HG02970 (cell line): ENCODE data around the gene NFKB1.
"Not testable (repeated sequence)": the region's sequence is repeated elsewhere in the genome, so short reads cannot be mapped to it uniquely, and the experiment has no call there.

Source experiments
- ATAC-seq: cut with Tn5 transposase; IDR thresholded peaks from one replicate; pipeline ENCODE4 v1.9.1; 2021; ENCODE audit warnings: mild to moderate bottlenecking, moderate library complexity, moderate number of reproducible peaks; ENCODE audit not compliant: unreplicated experiment, low FRiP score

The NFKB1 gene

GRCh38 chr4:102619776-102620631, 118.8 kb downstream of the NFKB1 start:
- ATAC-seq: not testable (repeated sequence)

GRCh38 chr4:102620697-102621497, 119.7 kb downstream of the NFKB1 start:
- ATAC-seq: no peak

GRCh38 chr4:102623622-102624021, 122.5 kb downstream of the NFKB1 start:
- ATAC-seq: no peak

DNA sequence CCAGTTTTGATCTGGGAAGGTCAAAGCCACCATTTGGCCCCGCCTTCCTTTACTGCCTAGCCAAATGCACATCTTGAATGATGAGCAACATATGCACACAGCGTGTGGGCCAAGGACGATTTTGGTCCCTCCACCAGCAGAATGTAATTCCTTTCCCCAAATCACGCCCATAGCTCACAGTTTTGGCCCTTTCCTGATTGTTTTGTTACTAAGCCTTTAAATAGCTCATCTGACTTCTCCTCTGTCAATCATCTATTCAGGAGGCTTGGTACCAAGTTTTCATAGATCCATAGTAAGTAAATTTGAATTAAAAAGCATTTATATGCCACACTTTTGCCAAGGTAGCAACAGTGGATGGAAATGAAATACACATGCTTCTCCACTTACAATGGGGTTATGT, 123.3 kb downstream of the NFKB1 start:
- no peak for ATAC-seq

GRCh38 chr4:102625232-102625930, 124.2 kb downstream of the NFKB1 start:
- ATAC-seq: peak; percentile 73

- no peak for ATAC-seq
Measured at GRCh38 chr4:102627831-102628523, 126.8 kb downstream of the NFKB1 start.

DNA sequence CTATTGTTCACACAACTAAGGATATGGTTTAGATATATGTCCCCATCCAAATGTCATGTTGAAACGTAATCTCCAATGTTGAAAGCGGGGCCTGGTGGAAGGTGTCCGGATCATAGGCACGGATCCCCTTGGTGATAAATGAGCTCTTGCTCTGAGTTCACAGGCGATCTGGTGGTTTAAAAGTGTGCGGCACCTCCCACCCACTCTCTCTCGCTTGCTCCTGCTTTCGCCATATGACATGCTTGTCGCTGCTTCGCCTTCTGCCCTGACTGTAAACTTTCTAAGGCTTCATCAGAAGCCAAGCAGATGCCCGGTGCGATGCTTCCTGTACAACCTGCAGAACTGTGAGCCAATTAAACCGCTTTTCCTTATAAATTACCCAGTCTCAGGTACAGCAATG, 128.5 kb downstream of the NFKB1 start:
- no peak for ATAC-seq

DNA sequence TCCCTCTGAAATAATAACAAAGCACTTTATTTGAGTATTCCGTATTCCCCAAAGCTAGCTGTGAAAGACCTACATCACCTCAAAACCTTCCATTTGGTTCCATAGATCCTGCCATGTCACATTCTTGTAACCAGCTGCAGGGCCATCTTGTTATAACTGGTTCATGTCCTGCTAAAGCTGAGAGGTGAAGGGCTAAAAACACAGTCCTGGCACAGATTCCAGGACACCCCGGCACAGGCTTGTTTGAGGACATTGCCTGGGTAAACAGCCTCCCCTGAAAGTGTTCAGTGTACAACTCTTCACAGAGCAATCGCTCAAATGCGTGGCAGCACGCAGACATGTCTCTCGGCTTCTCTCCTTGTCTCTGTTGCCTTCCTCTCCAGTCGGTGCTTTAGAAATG, 130.5 kb downstream of the NFKB1 start:
- ATAC-seq: no peak

- no peak for ATAC-seq
Measured at GRCh38 chr4:102632241-102633065, 131.3 kb downstream of the NFKB1 start.

- ATAC-seq: no peak
Measured at GRCh38 chr4:102633100-102633499, 131.9 kb downstream of the NFKB1 start.

DNA sequence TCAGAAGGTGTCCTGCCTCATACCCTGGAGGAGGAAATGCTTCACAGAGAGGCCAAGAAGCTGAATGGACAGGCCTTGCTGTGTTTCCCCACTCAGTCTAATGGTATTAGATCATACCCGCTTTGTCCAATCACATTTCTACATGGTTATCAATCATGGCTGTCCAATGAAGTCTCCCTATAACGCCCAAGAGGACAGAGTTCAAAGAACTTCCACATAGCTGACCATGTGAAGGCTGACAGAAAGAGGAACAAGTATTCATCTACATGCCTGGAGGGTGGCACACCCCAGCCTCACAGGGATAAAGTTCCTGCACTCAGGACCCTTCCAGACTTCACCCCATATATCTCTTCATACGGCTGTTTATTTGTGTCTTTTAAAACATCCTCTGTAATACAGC, 136.2 kb downstream of the NFKB1 start:
- ATAC-seq: no peak

DNA sequence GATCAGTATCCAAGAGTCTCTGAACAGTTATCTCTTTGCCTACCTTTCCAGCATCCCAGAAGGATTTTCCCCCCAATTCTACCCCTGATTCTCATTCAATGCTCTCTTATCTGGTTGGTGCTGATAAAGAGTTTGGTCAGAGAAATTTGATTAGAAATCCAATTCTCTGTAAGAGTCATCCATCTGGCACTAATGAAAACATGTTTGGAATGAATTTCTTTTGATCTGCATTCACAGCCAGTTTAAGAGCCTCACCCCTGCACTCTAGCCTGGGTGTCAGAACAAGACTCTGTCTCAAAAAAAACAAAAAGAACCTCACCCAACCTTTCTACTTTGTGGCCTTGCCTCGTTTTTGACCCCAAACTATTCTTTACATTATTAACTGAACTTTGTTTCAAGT, 137.5 kb downstream of the NFKB1 start:
- no peak for ATAC-seq

DNA sequence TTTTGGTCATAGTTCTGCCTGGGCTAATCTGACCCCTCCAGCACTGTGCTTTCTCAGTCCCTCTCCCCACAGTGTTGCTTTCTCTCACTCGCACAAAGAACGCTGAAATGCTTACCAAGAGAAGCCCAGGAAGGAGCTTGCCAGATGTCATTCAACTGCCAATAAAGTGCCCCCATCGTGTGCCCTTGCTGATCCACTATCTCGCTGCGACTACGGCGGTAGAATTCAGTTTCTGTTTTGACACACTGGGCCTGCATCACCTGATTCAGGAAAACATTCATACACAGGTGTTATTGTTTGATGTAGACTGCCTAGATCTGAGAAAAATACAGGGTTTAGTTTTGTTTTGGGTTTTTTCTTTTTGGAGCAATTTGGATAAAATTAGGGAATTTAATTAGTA, 138.4 kb downstream of the NFKB1 start:
- ATAC-seq: no peak

GRCh38 chr4:102640669-102641068, 139.5 kb downstream of the NFKB1 start:
- ATAC-seq: no peak

DNA sequence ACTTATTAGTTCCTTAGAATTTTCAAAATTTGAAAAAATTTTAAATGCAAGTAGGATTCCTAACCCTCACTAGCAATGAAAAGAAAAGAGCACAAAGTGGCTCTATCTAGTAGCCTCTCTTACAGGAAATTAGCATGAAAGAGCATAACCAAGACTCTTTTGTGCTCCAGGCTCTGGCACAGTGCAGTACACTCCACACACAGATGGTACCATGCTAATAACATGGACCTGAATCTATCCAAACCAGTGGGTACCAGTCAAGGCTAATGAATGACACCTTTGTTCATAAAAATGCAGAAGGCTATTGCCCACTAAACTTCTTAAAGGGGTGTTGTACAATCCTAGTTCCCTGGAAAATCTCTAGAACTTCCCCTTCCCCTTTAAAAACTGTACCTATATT, 140.6 kb downstream of the NFKB1 start:
- ATAC-seq: no peak

DNA sequence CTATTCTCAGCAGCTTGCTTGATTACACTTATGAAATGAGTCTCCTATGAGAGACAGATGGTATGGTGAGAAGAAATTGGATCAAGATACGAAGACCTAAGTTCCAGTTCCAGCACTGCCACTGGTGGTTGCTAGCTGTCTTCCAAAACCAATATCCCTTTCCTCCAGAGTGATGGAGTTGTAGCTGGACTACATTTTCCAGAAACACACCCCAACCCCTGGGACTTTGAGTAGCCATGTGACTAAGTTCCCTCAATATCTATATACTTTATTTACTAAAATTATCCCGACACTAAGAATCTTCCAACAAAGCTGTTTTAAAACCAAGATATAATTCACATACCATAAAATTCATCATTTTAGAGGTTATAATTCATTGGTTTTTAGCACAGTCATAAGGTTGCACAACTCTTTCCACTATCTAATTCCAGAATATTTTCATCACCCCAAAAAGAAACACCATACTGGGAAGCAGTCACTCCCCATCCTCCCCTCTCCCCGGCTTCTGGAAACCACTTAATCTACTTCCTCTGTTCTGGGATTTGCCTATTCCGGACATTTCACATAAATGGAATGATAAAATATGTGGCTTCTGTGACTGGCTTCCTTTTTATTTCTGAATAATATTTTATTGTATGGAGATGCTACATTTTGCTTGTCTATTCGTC, 141.6 kb downstream of the NFKB1 start:
- ATAC-seq: no peak

DNA sequence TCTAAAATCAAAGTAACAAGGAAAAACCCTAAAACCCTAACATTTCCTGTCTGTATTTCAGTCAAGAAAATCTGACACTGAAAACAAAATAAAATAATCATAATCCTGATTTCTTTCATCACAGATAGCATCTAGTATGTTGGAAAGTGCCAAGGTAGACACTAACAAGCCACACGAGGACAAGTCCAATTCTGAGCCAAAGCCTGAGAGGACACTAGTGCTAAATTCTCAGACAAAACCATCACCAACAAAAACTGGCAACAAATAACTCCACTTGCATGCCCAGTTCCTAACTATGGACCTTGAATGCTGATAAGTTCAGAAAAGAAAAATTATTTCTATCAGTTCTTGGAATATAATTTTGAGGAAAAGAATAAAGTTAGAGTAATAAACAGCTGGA, 146.0 kb downstream of the NFKB1 start:
- no peak for ATAC-seq

- ATAC-seq: no peak
Measured at GRCh38 chr4:102657206-102657605, 156.0 kb downstream of the NFKB1 start.

DNA sequence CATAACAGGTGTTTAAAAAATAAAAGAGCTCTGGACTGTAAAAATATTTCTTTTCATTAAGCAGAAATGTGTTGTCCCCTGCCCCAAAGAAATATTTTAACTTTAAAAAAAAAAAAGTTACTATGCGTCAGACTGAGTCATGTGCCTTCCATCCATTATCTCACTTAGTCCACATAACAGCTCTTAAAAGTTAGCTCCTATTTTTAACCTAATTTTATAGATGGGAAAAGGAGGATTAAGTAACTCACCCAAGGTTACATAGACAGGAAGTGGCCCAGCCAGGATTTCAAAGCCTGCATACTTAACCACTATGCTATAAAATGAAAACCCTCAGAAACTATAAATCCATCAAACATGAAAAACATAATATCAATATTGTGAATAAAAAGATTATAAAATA, 161.9 kb downstream of the NFKB1 start:
- no peak for ATAC-seq
